ENCODE measurements around the gene TMEM126B.
"Not testable (repeated sequence)": the region's sequence is repeated elsewhere in the genome, so short reads cannot be mapped to it uniquely, and the experiment has no call there.

TMEM126B gene

DNA sequence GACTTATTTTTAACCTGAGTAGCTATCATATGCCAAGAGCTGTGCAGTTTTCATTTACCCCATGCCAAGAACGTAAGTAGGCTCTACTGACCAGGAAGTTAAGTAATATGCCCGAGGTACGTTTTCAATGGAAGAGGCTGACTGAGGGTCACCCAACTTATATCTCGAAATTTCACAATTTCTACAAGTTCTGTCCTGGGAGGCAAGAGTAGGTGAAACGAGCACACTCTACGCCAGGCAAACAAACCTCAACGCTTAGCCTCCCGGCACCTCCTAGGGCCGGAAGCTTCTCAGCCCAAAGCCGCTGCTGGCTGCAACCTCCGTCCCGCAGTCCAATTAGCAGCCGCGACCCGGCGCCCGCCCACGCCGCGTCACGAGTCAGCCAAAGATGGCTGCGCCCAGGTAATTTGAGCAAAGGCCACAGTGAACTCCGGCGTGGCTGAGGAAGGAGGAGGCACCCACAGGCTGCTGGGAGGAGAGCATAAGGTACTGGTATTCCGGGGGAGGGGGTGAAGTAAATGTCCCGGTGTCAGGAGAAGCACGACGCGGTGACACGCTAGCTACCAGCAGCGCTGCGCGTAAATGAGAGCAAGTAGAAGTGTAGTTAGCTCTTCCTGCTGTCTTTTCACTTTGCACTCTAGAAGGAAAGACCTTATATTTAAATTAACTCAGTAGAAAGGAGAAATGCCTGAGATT lies 19.4 kb downstream of the TMEM126B start, which contains the start of gene TMEM126A:
TMEM126A (plus strand) TSS at position 364 of the 696 bp plus-strand sequence. CDS start 2,289 bp downstream, outside the sequence.
- peak within 1 kb of the TSS; percentile 74 for H3K4me3 ChIP-seq (ENCODE audit: control insufficient read depth, low read depth, low read length)
- TF ChIP-seq CTCF (IDR thresholded peaks at IDR 0.05; ENCODE audit: control insufficient read depth, insufficient read depth, low read depth, low read length, missing control alignments): no peak
- no peak for DNase-seq (ENCODE audit: low read depth)

GRCh38 chr11:85651118-85651517 lies 22.7 kb downstream of the TMEM126B start:
- TF ChIP-seq CTCF (IDR thresholded peaks at IDR 0.05; ENCODE audit: control insufficient read depth, insufficient read depth, low read depth, low read length, missing control alignments): no peak

DNA sequence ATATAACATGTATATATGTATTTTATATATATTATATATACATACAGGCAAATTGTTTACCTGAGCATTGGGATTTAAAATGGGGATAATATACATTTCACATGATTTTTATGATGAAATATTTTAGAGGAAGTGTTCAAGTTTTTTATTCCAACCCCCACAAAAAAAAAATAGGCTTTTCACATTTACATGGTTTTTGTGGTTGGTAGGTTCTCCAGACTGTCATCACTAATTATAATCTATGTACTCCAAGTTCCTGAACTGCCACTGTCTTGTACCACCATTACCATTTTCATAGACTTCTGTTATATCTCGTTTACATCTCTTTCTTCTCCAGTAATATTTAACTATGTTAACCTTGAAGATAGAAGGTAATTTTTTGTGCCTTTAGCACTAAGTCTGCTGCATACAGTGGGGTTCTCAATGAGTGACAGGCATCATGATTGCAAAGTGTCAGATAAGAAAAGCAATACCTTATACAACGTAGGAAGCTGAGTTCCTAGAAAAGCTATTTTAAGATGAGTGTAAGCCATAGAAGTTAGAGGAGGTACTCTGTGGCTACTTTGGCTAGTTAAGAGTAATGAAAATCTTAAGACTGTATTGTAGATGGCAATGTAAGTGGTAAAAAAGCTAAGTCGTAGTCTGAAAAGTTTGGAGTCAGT lies 24.5 kb downstream of the TMEM126B start:
- DNase-seq (ENCODE audit: low read depth): no peak
- no peak for TF ChIP-seq CTCF (IDR thresholded peaks at IDR 0.05; ENCODE audit: control insufficient read depth, insufficient read depth, low read depth, low read length, missing control alignments)
- H3K4me3 ChIP-seq (ENCODE audit: control insufficient read depth, low read depth, low read length): no peak overlapping the region

More at GRCh38 chr11:85651118-85651517, 22.7 kb downstream of the TMEM126B start:
- no peak overlapping the region for H3K4me3 ChIP-seq (ENCODE audit: control insufficient read depth, low read depth, low read length)
- no peak for DNase-seq (ENCODE audit: low read depth)

DNA sequence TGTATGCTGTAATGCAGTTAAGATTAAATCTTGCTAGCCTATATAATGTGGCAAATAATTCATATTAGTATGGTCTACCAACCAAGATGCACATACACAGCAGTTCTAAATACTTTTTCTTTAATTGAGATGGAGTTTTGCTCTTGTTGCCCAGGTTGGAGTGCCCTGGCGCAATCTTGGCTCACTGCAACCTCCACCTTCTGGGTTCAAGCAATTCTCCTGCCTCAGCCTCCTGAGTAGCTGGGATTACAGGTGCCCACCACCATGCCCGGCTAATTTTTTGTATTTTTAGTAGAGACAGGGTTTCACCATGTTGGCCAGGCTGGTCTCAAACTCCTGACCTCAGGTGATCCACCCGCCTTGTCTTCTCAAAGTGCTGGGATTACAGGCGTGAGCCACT lies 25.9 kb downstream of the TMEM126B start:
- H3K4me3 ChIP-seq (ENCODE audit: control insufficient read depth, low read depth, low read length); DNase-seq (ENCODE audit: low read depth): not testable (repeated sequence)

- no peak for DNase-seq (ENCODE audit: low read depth)
- no peak for TF ChIP-seq CTCF (IDR thresholded peaks at IDR 0.05; ENCODE audit: control insufficient read depth, insufficient read depth, low read depth, low read length, missing control alignments)
- no peak overlapping the region for H3K4me3 ChIP-seq (ENCODE audit: control insufficient read depth, low read depth, low read length)
These were observed 28.4 kb downstream of the TMEM126B start for GRCh38 chr11:85656777-85657176.

GRCh38 chr11:85658180-85658579 lies 29.8 kb downstream of the TMEM126B start:
- no peak for DNase-seq (ENCODE audit: low read depth)
- no peak overlapping the region for H3K4me3 ChIP-seq (ENCODE audit: control insufficient read depth, low read depth, low read length)
- TF ChIP-seq CTCF (IDR thresholded peaks at IDR 0.05; ENCODE audit: control insufficient read depth, insufficient read depth, low read depth, low read length, missing control alignments): no peak

- H3K4me3 ChIP-seq (ENCODE audit: control insufficient read depth, low read depth, low read length): peak overlapping the region; percentile 72
- no peak for DNase-seq (ENCODE audit: low read depth)
- TF ChIP-seq CTCF (IDR thresholded peaks at IDR 0.05; ENCODE audit: control insufficient read depth, insufficient read depth, low read depth, low read length, missing control alignments): no peak
These were observed 33.7 kb downstream of the TMEM126B start for GRCh38 chr11:85661972-85662664.

Measured in AG09309 (cell line).